Posterior cingulate gyrus (tissue), 11 donors: ENCODE results near the gene CERK.
"Not testable (repeated sequence)": the region's sequence is repeated elsewhere in the genome, so short reads cannot be mapped to it uniquely, and the experiment has no call there.

Experiments used
- DNase-seq, 10 donors: peaks; one replicate each; pipeline versions ENCODE4 v3.0.0 to v3.0.0-alpha.2; 2020 to 2021; ENCODE audit warnings: mixed read lengths in 3 of 10
- intact Hi-C: fragments of 100-400 bp; cut with DNase I; formaldehyde crosslinking; loops from one replicate; pipeline ENCODE4 v1.15.1; 2023

The CERK gene

DNA sequence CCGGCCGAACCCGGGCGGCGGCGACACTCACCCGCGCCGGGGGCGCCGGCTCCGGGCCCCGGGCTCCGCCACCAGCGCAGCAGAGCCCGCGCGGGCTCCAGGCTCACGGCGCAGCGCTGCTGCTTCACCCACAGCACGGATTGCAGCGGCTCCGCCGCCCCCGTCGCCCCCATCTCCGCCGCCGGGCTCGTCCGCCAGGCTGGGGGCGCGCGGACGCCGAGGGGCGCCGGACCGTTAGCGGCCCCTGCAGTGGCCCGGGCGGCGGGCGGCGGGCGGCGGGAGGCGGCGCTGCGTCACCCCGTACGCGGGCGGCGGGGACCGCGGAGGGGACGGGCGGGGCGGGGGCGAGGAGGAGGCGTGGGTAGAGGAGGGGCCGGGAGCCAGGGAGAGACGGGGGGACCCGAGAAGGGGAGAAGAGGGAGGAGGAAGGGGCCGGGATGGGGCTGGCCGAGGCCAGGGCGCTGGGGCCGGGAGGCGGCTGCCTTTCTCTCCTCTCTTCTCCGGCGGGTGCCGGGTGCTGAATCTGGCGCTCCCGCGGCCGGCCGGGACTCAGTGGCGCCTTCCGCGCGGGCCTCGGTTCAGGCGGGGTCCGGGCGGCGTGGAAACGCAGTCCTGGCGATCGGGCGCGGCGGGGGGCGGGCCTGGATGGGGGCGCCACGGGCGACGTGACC is at the start of gene CERK:
TSS of gene CERK (minus strand) at position 277 of the 671 bp plus-strand sequence. CDS start at position 173, 104 bp downstream.
- intact Hi-C loops: no loop called here

DNA sequence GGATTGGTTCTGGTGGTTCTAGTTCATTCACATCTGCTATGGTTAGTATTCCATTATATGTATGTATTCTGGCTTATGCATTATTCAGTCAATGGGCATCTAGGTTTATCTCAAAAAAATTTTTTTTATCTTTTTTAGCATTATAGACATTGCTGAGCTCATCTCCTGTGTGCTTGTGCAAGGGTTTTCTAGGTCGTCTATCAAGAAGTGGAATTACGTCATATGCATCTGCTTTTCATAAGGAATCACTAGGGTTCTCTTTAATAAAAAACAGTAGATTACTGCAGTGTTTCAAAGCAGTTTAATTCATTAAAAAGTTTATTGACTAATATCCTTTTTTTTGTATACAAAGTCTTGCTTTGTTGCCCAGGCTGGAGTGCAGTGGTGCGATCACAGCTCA is 45.7 kb upstream of the CERK start:
- intact Hi-C loops: no loop called here
- no peak for DNase-seq

More for the DNA sequence above, at the start of gene CERK:
- peak; percentile 53 to 95 (median 70) for DNase-seq

GRCh38 chr22:46782200-46782599 is 44.1 kb upstream of the CERK start:
- peak in 2 of 10 donors; percentile 63 to 75 for DNase-seq
- intact Hi-C loops: not testable (repeated sequence)

GRCh38 chr22:46781291-46781690 is 43.2 kb upstream of the CERK start:
- intact Hi-C loops: no loop called here
- peak in 2 of 10 donors; percentile 48 to 61 for DNase-seq

DNA sequence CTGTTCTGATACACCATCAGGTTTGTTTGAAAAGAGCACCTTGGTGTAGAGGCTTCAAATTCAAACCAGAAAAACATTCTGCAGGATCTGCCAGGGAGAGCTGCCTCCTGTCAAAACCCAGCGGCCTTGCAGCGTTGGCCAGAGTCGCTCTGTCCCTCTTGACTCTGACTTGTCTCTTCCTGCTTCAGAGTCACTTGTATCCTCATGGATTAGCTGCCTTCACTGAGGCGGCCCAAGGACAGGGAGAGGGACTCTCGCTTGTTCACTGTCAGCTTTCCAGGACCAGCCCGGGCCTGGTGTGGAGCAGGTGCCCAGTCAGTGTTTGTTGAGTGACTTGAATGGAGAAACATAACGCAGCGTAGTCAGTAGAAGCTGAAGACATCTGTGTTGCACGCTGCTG is 42.4 kb upstream of the CERK start:
- DNase-seq: peak in 2 of 10 donors; percentile 33 to 52
- intact Hi-C loops: no loop called here

GRCh38 chr22:46779651-46780050 is 41.6 kb upstream of the CERK start:
- DNase-seq: peak in 2 of 10 donors; percentile 64 to 65
- intact Hi-C loops: no loop called here

- DNase-seq: no peak
- intact Hi-C loops: no loop called here
Measured at GRCh38 chr22:46779023-46779422, 41.0 kb upstream of the CERK start.

DNA sequence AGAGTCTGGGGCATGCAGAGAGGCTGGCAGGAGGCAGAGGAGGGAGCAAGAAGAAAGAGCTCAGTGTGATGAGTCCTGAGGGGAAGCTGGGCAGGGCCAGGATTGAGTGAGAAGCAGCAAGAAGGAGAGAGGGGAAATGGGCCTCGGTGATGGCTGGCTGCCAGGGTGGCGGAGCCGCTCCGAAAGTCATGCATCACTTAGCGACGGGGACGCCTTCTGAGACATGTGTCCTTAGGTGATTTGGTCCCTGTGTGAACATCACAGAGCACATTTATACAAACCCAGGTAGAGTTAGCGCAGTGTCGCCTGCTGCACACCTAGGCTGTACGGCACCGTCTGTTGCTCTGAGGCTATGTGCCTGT is 39.5 kb upstream of the CERK start:
- peak in 7 of 10 donors; percentile 28 to 91 (median 50) for DNase-seq
- intact Hi-C loops: no loop called here

DNA sequence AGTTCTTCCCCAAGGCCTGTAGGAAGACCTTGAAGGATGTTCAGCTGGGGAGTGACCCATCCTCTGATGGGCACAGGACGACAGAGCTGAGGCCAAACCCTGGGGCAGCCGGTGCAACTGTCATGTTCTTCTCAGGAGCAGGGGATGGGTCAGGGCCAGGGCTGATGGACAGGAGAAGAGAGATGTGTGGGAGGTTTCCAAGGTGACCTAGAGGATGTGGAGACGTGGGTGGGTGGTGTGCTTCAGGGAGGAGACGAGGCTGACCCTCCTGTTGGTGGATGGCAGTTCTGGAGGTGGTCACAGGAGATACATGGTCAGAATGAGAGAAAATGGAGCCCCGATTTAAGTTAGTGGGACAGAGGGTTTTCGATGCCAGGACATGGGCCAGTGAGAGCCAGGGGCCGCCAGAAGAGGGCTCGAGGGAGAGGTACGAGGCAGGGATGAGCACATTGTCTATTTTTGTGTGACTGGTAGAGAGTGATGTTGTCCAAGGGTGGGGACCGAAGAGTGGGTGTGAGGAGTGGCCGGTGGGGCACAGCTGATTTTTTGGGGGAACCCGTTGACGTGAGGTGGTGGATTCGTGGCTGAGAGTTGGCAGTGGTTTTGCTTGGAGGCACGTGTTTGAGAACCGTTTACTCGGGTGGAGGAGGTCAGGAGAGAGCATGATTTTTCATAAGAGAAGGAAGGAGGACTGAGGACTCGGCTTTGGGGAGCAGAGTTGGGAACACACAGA is 39.0 kb upstream of the CERK start:
- DNase-seq: peak in 2 of 10 donors; percentile 22 to 45
- intact Hi-C loops: no loop called here

GRCh38 chr22:46775850-46776826 is 38.1 kb upstream of the CERK start:
- peak in 2 of 10 donors; percentile 32 to 64 for DNase-seq
- intact Hi-C loops: no loop called here

GRCh38 chr22:46774980-46775849 is 37.2 kb upstream of the CERK start:
- peak in 1 of 10 donors; percentile 82 for DNase-seq
- intact Hi-C loops: no loop called here

DNA sequence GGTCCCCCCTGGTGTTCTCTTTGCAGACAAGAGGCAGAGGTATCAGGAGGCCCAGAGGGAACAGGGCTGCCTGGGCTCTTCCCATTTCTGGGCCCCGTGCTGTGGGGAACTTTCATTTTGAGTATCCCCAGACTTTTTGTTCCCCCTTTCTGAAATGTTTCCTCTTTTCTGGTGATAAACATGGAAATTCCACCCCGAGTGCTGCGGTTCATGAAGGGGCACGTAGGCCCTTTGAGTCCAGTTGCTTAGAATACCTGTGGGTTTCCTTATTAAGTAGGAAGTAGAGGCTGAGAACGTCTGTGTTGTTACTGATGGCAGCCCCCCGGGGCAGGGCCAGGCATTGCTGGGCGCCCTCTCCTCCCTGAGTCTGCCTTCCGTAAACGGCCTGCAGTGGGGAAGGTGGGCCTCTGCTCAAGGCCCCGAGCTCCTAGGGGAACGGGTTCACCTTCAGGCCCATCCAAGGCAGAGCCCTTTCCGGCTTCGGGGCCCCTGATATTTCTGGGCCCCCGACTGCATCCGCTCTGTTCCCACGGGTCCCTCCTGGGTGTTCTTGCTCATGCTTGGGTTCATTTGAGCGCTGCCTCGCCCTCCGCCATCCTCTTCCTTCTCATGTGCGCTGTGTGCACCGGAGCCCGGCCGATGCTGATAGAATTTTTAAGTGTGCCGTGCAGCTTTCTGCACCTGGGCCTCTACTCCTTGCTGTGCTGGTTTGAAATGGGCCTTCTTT is 36.4 kb upstream of the CERK start:
- intact Hi-C loops: no loop called here
- peak in 2 of 10 donors; percentile 61 to 72 for DNase-seq

DNA sequence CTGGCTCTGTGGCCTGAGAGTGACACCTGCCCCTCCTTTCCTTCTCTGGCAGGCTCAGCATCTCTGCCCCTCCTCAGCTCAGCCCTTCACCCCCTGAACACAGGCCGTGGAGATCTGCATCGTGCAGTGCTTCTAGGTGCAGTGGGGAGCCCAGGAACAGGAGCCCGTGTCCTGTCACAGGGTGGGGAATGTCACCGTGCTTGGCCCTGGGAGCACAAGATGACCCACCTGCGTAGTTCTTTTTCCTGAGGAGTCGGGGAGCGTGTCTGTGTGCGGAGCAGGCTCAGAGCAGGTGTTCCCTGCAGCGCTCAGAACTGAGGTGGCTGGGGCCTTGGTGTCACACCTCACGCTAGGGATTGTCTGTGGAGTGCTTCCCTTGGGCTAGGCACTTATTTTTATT is 35.0 kb upstream of the CERK start:
- intact Hi-C loops: no loop called here
- DNase-seq: peak in 2 of 10 donors; percentile 47 to 59

DNA sequence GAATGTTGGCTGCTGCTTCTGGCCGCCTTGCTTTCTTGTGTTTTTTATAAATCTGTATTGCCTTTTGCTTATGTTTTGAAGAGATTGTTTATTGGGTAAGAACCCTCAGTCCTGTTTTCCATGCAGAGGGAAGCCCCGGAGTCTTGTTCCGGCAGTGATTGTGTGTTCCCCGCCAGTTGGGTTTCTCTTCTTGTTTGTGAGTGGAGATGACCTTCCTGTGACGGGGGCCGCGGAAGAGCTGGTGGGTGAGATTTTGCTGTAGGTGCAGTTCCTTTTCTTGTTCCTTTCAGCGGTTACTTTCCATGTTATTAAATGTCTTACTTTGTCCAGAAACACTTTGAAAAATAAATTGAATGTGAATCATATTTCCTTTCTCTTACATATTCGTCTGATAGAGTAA is 32.7 kb upstream of the CERK start:
- peak in 2 of 10 donors; percentile 67 to 75 for DNase-seq
- intact Hi-C loops: no loop called here

GRCh38 chr22:46770151-46770641 is 32.1 kb upstream of the CERK start:
- intact Hi-C loops: no loop called here
- peak in 2 of 10 donors; percentile 69 to 73 for DNase-seq

GRCh38 chr22:46769706-46770105 is 31.7 kb upstream of the CERK start:
- no peak for DNase-seq
- intact Hi-C loops: no loop called here

DNA sequence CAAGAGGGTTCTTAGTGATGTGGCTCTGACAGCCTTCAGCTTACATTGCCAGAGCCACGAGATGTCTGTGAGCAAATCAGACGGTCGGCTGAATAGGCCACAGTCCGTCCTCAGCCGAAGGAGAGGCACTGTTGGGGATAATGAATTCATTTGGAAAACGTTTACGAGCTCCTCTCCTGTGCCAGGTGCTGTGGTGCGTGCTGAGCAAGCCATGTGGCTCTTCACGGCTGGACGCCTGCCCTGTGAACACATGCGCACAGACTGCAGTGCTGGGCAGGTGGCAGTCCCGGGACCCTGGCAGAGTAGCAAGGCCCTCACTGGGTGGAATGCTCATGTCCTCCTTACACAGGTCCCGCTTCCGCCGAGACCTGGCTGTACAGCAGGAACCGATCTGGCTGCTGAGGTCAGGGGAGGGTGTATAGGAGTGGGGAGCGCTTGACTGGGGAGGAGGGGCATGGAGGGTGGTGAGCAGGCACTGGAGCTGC is 31.2 kb upstream of the CERK start:
- DNase-seq: peak in 3 of 10 donors; percentile 75 to 80 (median 80)
- intact Hi-C loops: no loop called here

DNA sequence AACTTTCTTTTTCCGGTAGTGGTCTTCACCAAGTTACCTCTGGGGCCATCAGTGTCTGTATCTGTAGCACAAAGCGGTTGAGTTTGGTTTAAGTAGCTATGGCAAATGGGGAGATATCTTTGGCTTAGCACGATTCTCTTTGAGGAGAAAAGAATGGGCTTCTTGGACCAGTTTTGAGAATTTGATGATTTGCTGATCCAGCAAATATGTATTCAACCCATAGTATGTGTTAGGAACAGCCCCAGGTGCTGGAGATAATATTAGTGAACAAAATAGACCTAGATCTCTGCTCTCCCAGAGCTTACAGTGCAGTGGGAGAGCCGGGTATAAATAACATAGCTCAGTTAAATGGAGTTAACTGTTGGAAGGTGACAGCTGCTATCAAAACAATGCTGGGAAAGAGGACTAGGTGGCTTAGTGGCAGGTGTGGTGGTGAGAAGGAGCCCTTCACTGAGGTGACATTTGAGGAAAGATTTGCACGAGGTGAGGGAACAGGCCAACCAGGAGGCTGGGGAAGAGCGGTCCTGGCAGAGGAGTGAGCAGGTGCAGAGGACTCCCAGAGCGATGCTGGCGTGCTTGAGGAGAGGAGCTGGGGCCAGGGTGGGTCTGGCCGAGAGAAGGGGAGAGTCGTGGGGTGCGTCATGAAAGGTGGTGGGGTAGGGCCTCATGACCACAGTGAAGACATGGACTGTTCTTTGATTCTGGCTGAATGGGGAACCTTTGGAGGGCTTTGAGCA is 29.4 kb upstream of the CERK start:
- intact Hi-C loops: no loop called here

More for the DNA sequence above, 29.4 kb upstream of the CERK start:
- peak in 2 of 10 donors; percentile 45 to 71 for DNase-seq
